ENCODE results near the gene OR5AU1.

The OR5AU1 gene

GRCh38 chr14:21121122-21121521 is 34.7 kb downstream of the OR5AU1 start:
- H2BK120ac ChIP-seq (ENCODE audit: low read depth, low read length), result no peak overlapping the region
- H4K5ac ChIP-seq (ENCODE audit: low read length), result no peak overlapping the region
- no peak overlapping the region for H2BK5ac ChIP-seq (ENCODE audit: low read length)
- no peak overlapping the region for H2AK5ac ChIP-seq (ENCODE audit: low read length)
- H3K27ac ChIP-seq (ENCODE audit: low read depth, low read length), result no peak overlapping the region
- no peak overlapping the region for H4K8ac ChIP-seq (ENCODE audit: low read depth, low read length)
- H2BK15ac ChIP-seq (replicated peaks; ENCODE audit: low read depth), result no peak overlapping the region
- H3K27me3 ChIP-seq (ENCODE audit: insufficient read depth, low read length, poor library complexity), result no peaks in the 10 kb centered on the region
- H3K18ac ChIP-seq (ENCODE audit: low read length), result no peak overlapping the region
- H3K4me3 ChIP-seq (ENCODE audit: low read length), result no peak overlapping the region
- H3K36me3 ChIP-seq (ENCODE audit: control insufficient read depth, insufficient read depth, low read length), result no peaks in the 10 kb centered on the region
- DNase-seq, result no peak
- WGBS (ENCODE audit: extremely low coverage, insufficient coverage, low lambda C conversion rate), result no CpG with 5 or more reads among the region's 1 CpG
- no peak overlapping the region for H3K9ac ChIP-seq (ENCODE audit: low read length)
- H3K56ac ChIP-seq (ENCODE audit: low read length), result no peak overlapping the region
- H3K4me1 ChIP-seq (ENCODE audit: control insufficient read depth, low read depth, low read length), result no peaks in the 10 kb centered on the region
- no peak overlapping the region for H3K4me2 ChIP-seq (ENCODE audit: low read length)
- no peaks in the 10 kb centered on the region for H3K79me1 ChIP-seq (ENCODE audit: low read length)
- H3K4ac ChIP-seq (ENCODE audit: low read depth, low read length), result no peak overlapping the region
- no peak overlapping the region for H3K23ac ChIP-seq (ENCODE audit: low read length)
- H3K79me2 ChIP-seq (ENCODE audit: control insufficient read depth, insufficient read depth, low read length), result no peaks in the 10 kb centered on the region

DNA sequence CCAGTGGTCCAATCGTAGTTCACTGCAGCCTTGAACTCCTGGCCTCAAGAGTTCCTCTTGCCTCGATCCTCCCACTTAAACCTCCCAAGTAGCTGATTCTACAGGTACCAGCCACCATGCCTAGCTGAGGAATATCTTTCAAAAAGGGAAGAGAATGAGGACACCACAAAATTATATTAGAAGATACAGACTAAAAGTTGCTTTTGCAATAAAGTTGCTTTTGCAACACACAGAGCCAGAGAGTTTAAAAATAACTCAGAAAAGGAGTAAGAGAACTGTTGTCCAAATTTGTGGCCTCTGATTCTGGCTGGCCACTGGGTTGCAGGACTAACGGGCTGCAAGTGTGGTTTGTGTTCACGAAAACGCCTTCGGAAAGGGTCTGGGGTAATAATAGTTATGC is 35.2 kb downstream of the OR5AU1 start:
- DNase-seq, result no peak
- H3K4me2 ChIP-seq (ENCODE audit: low read length), result no peak overlapping the region
- H3K36me3 ChIP-seq (ENCODE audit: control insufficient read depth, insufficient read depth, low read length), result no peaks in the 10 kb centered on the region
- no peak overlapping the region for H3K23ac ChIP-seq (ENCODE audit: low read length)
- H2AK5ac ChIP-seq (ENCODE audit: low read length), result no peak overlapping the region
- H4K8ac ChIP-seq (ENCODE audit: low read depth, low read length), result no peak overlapping the region
- no peaks in the 10 kb centered on the region for H3K27me3 ChIP-seq (ENCODE audit: insufficient read depth, low read length, poor library complexity)
- H3K56ac ChIP-seq (ENCODE audit: low read length), result no peak overlapping the region
- no peak overlapping the region for H3K18ac ChIP-seq (ENCODE audit: low read length)
- no peak overlapping the region for H3K9ac ChIP-seq (ENCODE audit: low read length)
- H2BK120ac ChIP-seq (ENCODE audit: low read depth, low read length), result no peak overlapping the region
- no CpG with 5 or more reads among the region's 6 CpGs for WGBS (ENCODE audit: extremely low coverage, insufficient coverage, low lambda C conversion rate)
- H2BK15ac ChIP-seq (replicated peaks; ENCODE audit: low read depth), result no peak overlapping the region
- H4K5ac ChIP-seq (ENCODE audit: low read length), result no peak overlapping the region
- no peak overlapping the region for H3K4ac ChIP-seq (ENCODE audit: low read depth, low read length)
- no peak overlapping the region for H2BK5ac ChIP-seq (ENCODE audit: low read length)
- no peaks in the 10 kb centered on the region for H3K79me2 ChIP-seq (ENCODE audit: control insufficient read depth, insufficient read depth, low read length)
- no peaks in the 10 kb centered on the region for H3K79me1 ChIP-seq (ENCODE audit: low read length)
- H3K4me3 ChIP-seq (ENCODE audit: low read length), result no peak overlapping the region
- H3K27ac ChIP-seq (ENCODE audit: low read depth, low read length), result no peak overlapping the region
- no peaks in the 10 kb centered on the region for H3K4me1 ChIP-seq (ENCODE audit: control insufficient read depth, low read depth, low read length)

- Histone ChIP-seq H2AK5ac (ENCODE audit: low read length) (no peak overlapping the region), H4K8ac (ENCODE audit: low read depth, low read length) (no peak overlapping the region), H3K23ac (ENCODE audit: low read length) (no peak overlapping the region), H3K27me3 (ENCODE audit: insufficient read depth, low read length, poor library complexity) (no peaks in the 10 kb centered on the region), H3K79me1 (ENCODE audit: low read length) (no peaks in the 10 kb centered on the region), H3K18ac (ENCODE audit: low read length) (no peak overlapping the region), H4K5ac (ENCODE audit: low read length) (no peak overlapping the region), H3K36me3 (ENCODE audit: control insufficient read depth, insufficient read depth, low read length) (no peaks in the 10 kb centered on the region), H3K4me2 (ENCODE audit: low read length) (no peak overlapping the region), H3K27ac (ENCODE audit: low read depth, low read length) (no peak overlapping the region), H3K9ac (ENCODE audit: low read length) (no peak overlapping the region), H3K4me3 (ENCODE audit: low read length) (no peak overlapping the region), H3K56ac (ENCODE audit: low read length) (no peak overlapping the region), H3K4ac (ENCODE audit: low read depth, low read length) (no peak overlapping the region), H3K4me1 (ENCODE audit: control insufficient read depth, low read depth, low read length) (no peaks in the 10 kb centered on the region), H3K79me2 (ENCODE audit: control insufficient read depth, insufficient read depth, low read length) (no peaks in the 10 kb centered on the region), H2BK5ac (ENCODE audit: low read length) (no peak overlapping the region), H2BK15ac (replicated peaks; ENCODE audit: low read depth) (no peak overlapping the region), H2BK120ac (ENCODE audit: low read depth, low read length) (no peak overlapping the region)
- WGBS (ENCODE audit: extremely low coverage, insufficient coverage, low lambda C conversion rate), result no CpG with 5 or more reads among the region's 3 CpGs
- no peak for DNase-seq
These were observed 36.9 kb downstream of the OR5AU1 start for GRCh38 chr14:21118933-21119332.

GRCh38 chr14:21113369-21113768 is 42.5 kb downstream of the OR5AU1 start:
- Histone ChIP-seq H3K23ac (ENCODE audit: low read length) (no peak overlapping the region), H3K79me2 (ENCODE audit: control insufficient read depth, insufficient read depth, low read length) (no peaks in the 10 kb centered on the region), H2BK120ac (ENCODE audit: low read depth, low read length) (no peak overlapping the region), H3K4me2 (ENCODE audit: low read length) (no peak overlapping the region), H2BK15ac (replicated peaks; ENCODE audit: low read depth) (no peak overlapping the region), H3K4me3 (ENCODE audit: low read length) (no peak overlapping the region), H2AK5ac (ENCODE audit: low read length) (no peak overlapping the region), H4K5ac (ENCODE audit: low read length) (no peak overlapping the region), H3K18ac (ENCODE audit: low read length) (no peak overlapping the region), H3K56ac (ENCODE audit: low read length) (no peak overlapping the region), H3K27ac (ENCODE audit: low read depth, low read length) (no peak overlapping the region), H3K9ac (ENCODE audit: low read length) (no peak overlapping the region), H3K4ac (ENCODE audit: low read depth, low read length) (no peak overlapping the region), H3K4me1 (ENCODE audit: control insufficient read depth, low read depth, low read length) (peaks cover 1% of the 10 kb centered on the region), H3K36me3 (ENCODE audit: control insufficient read depth, insufficient read depth, low read length) (no peaks in the 10 kb centered on the region), H4K8ac (ENCODE audit: low read depth, low read length) (no peak overlapping the region), H3K79me1 (ENCODE audit: low read length) (no peaks in the 10 kb centered on the region), H2BK5ac (ENCODE audit: low read length) (no peak overlapping the region), H3K27me3 (ENCODE audit: insufficient read depth, low read length, poor library complexity) (no peaks in the 10 kb centered on the region)
- no CpG with 5 or more reads among the region's 2 CpGs for whole genome bisulfite sequencing (ENCODE audit: extremely low coverage, insufficient coverage, low lambda C conversion rate)
- DNase-seq, result no peak

DNA sequence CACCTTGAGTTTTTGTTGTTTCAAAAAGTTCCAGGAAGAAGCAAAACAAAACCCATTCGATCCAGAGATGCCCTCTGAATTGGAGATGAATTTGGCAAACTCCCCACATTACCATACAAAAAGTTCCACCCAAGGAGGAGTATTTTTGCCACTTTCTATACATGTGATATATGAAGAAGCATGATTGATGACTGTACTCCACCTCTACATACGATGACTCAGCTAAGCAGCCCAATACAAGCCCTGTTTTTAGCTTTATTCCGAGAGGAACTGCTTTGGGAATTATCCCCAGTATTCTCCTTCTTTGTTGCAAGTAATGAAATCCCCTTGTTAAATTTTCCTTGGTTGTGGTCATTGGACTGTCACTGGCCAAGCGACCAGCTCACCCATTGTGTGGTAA is 43.6 kb downstream of the OR5AU1 start:
- Histone ChIP-seq H4K5ac (ENCODE audit: low read length) (no peak overlapping the region), H3K23ac (ENCODE audit: low read length) (no peak overlapping the region), H3K36me3 (ENCODE audit: control insufficient read depth, insufficient read depth, low read length) (no peaks in the 10 kb centered on the region), H4K8ac (ENCODE audit: low read depth, low read length) (no peak overlapping the region), H3K18ac (ENCODE audit: low read length) (no peak overlapping the region), H3K27me3 (ENCODE audit: insufficient read depth, low read length, poor library complexity) (no peaks in the 10 kb centered on the region), H3K79me1 (ENCODE audit: low read length) (no peaks in the 10 kb centered on the region), H2BK120ac (ENCODE audit: low read depth, low read length) (no peak overlapping the region), H3K4me2 (ENCODE audit: low read length) (no peak overlapping the region), H3K4ac (ENCODE audit: low read depth, low read length) (no peak overlapping the region), H3K27ac (ENCODE audit: low read depth, low read length) (no peak overlapping the region), H2AK5ac (ENCODE audit: low read length) (no peak overlapping the region), H3K56ac (ENCODE audit: low read length) (no peak overlapping the region), H3K4me1 (ENCODE audit: control insufficient read depth, low read depth, low read length) (peaks cover 1% of the 10 kb centered on the region), H3K4me3 (ENCODE audit: low read length) (no peak overlapping the region), H3K79me2 (ENCODE audit: control insufficient read depth, insufficient read depth, low read length) (no peaks in the 10 kb centered on the region), H2BK5ac (ENCODE audit: low read length) (no peak overlapping the region), H2BK15ac (replicated peaks; ENCODE audit: low read depth) (no peak overlapping the region), H3K9ac (ENCODE audit: low read length) (no peak overlapping the region)
- WGBS (ENCODE audit: extremely low coverage, insufficient coverage, low lambda C conversion rate), result no CpG with 5 or more reads among the region's 4 CpGs
- DNase-seq, result no peak

DNA sequence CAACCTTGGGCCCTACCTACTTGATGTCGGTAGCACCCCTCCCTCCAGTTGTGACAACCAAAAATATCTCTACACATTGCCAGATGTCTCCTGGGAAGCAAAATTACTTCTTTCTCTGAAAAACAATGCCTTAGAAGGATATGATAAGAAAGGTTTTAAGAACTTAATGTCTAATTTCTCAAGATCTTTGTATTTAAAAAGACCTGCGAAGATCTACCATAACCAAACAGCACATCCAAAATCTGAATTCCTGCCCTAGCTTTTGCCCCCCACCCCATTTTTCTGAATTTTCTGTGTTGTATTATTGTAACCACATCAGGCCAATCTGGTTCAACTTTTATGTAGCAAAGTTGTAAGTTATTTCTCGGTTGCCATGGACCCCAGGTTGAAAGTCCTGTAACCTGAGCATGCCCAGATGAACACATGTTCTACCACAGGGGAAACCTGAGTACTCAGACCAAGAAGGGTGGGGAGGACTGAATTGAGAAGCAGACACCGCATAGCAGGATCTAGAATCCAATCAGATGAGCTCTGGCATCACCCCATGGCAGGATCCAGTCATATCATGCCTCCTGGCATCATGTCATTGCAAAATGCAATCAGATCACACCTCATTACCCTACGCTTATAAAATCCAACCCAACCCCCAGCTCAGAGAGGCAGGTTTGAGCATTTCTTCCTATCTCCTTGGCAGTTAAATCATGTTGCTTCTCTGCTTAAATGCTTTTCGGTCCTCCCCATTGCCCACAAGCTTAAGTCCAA is 46.3 kb downstream of the OR5AU1 start:
- Histone ChIP-seq H3K56ac (ENCODE audit: low read length) (no peak overlapping the region), H4K5ac (ENCODE audit: low read length) (no peak overlapping the region), H4K8ac (ENCODE audit: low read depth, low read length) (no peak overlapping the region), H2BK120ac (ENCODE audit: low read depth, low read length) (no peak overlapping the region), H3K27me3 (ENCODE audit: insufficient read depth, low read length, poor library complexity) (no peaks in the 10 kb centered on the region), H3K79me2 (ENCODE audit: control insufficient read depth, insufficient read depth, low read length) (no peaks in the 10 kb centered on the region), H3K23ac (ENCODE audit: low read length) (no peak overlapping the region), H3K79me1 (ENCODE audit: low read length) (no peaks in the 10 kb centered on the region), H3K9ac (ENCODE audit: low read length) (no peak overlapping the region), H2BK5ac (ENCODE audit: low read length) (no peak overlapping the region), H3K36me3 (ENCODE audit: control insufficient read depth, insufficient read depth, low read length) (no peaks in the 10 kb centered on the region), H3K4me3 (ENCODE audit: low read length) (no peak overlapping the region), H3K4me2 (ENCODE audit: low read length) (no peak overlapping the region), H3K4me1 (ENCODE audit: control insufficient read depth, low read depth, low read length) (peaks cover 6% of the 10 kb centered on the region), H2AK5ac (ENCODE audit: low read length) (no peak overlapping the region), H3K4ac (ENCODE audit: low read depth, low read length) (no peak overlapping the region), H3K18ac (ENCODE audit: low read length) (no peak overlapping the region), H2BK15ac (replicated peaks; ENCODE audit: low read depth) (no peak overlapping the region), H3K27ac (ENCODE audit: low read depth, low read length) (no peak overlapping the region)
- peak; percentile 79 for DNase-seq
- WGBS (ENCODE audit: extremely low coverage, insufficient coverage, low lambda C conversion rate), result no CpG with 5 or more reads among the region's 6 CpGs

Data from mesendoderm (in vitro differentiated cells).